GM21381 (cell line): Measurements from ENCODE around the gene RIMBP3C.
"Not testable (repeated sequence)": the region's sequence is repeated elsewhere in the genome, so short reads cannot be mapped to it uniquely, and the experiment has no call there.

Source experiments
- ATAC-seq: cut with Tn5 transposase; IDR thresholded peaks from one replicate; pipeline ENCODE4 v1.9.1; 2021; ENCODE audit warnings: mild to moderate bottlenecking, moderate library complexity; ENCODE audit not compliant: unreplicated experiment

The RIMBP3C gene

GRCh38 chr22:21532863-21533648 is 18.2 kb downstream of the RIMBP3C start:
- not testable (repeated sequence) for ATAC-seq

GRCh38 chr22:21531525-21531924 is 19.7 kb downstream of the RIMBP3C start:
- ATAC-seq: not testable (repeated sequence)

- ATAC-seq: not testable (repeated sequence)
Observed at GRCh38 chr22:21526705-21527500, 24.4 kb downstream of the RIMBP3C start.

GRCh38 chr22:21516970-21517764 is 34.1 kb downstream of the RIMBP3C start:
- peak; percentile 74 for ATAC-seq

GRCh38 chr22:21516522-21516921 is 34.7 kb downstream of the RIMBP3C start:
- not testable (repeated sequence) for ATAC-seq

- not testable (repeated sequence) for ATAC-seq
Observed at GRCh38 chr22:21515234-21515633, 36.0 kb downstream of the RIMBP3C start.

- ATAC-seq: not testable (repeated sequence)
Observed at GRCh38 chr22:21514117-21514516, 37.1 kb downstream of the RIMBP3C start.

GRCh38 chr22:21512022-21512421 is 39.2 kb downstream of the RIMBP3C start:
- not testable (repeated sequence) for ATAC-seq

GRCh38 chr22:21510397-21510796 is 40.9 kb downstream of the RIMBP3C start:
- ATAC-seq: not testable (repeated sequence)

GRCh38 chr22:21499623-21500506 is 51.4 kb downstream of the RIMBP3C start:
- ATAC-seq: not testable (repeated sequence)

- ATAC-seq: not testable (repeated sequence)
Observed at GRCh38 chr22:21498489-21498888, 52.8 kb downstream of the RIMBP3C start.

- not testable (repeated sequence) for ATAC-seq
Observed at GRCh38 chr22:21497984-21498383, 53.3 kb downstream of the RIMBP3C start.
